Breast epithelium (tissue), 4 donors: ENCODE results near the gene MOB1A. TPM values are rescaled to one million over a fixed set of nuclear protein-coding genes. Genes with fewer than 3 reads are reported as not detected.
"Not testable (repeated sequence)": the region's sequence is repeated elsewhere in the genome, so short reads cannot be mapped to it uniquely, and the experiment has no call there.

ENCODE experiments used
- DNase-seq, 2 donors: peaks; one replicate each; pipeline ENCODE4 v3.0.0-alpha.2; 2019; ENCODE audit warnings: low spot score in 2 of 2
- H3K27ac ChIP-seq, 2 donors: fragments of 200-600 bp; sonication (generic) in 1 of 2; one replicate each; pipeline ENCODE4 v1.5.1; 2016 to 2019; ENCODE audit warnings: mild to moderate bottlenecking in 1 of 2
- H3K27me3 ChIP-seq, 2 donors: fragments of 200-600 bp; sonication (generic) in 1 of 2; one replicate each; pipeline versions ENCODE4 v1.5.1 to v1.6.0; 2017 to 2019; ENCODE audit warnings: control low read depth in 1 of 2, mild to moderate bottlenecking in 1 of 2
- H3K36me3 ChIP-seq: fragments of 200-600 bp; one replicate; pipeline ENCODE4 v1.5.1; 2019
- H3K4me1 ChIP-seq, 2 donors: fragments of 200-600 bp; sonication (generic); one replicate each; pipeline ENCODE4 v1.5.1; 2016 to 2019; ENCODE audit warnings: control low read depth in 1 of 2
- H3K4me3 ChIP-seq, 3 donors: fragments of 200-600 bp; sonication (generic); 1 replicate in 2 of 3; 2 replicates in 1 of 3; pipeline ENCODE4 v1.5.1; 2016 to 2019; ENCODE audit warnings: mild to moderate bottlenecking in 3 of 3, moderate library complexity in 2 of 3
- H3K9me3 ChIP-seq, 2 donors: fragments of 200-600 bp; sonication (generic) in 1 of 2; one replicate each; pipeline ENCODE4 v1.5.1; 2016 to 2019; ENCODE audit warnings: control low read depth in 1 of 2
- CTCF ChIP-seq, 3 donors: fragments of 450-650 bp; IDR thresholded peaks; one replicate each; pipeline ENCODE4 v1.5.1; 2016 to 2017; ENCODE audit warnings: antibody characterized with exemption in 3 of 3, mild to moderate bottlenecking in 3 of 3, moderate library complexity in 3 of 3
- POLR2A ChIP-seq: fragments of 450-650 bp; IDR thresholded peaks from one replicate; pipeline ENCODE4 v1.6.1; 2016; ENCODE audit warnings: antibody characterized with exemption, mild to moderate bottlenecking, moderate library complexity
- POLR2AphosphoS5 ChIP-seq, 3 donors: sonication (generic); formaldehyde crosslinking; IDR thresholded peaks; one replicate each; pipeline ENCODE4 v1.6.1; 2017; ENCODE audit warnings: antibody characterized with exemption in 3 of 3
- intact Hi-C: fragments of 100-400 bp; cut with DNase I; formaldehyde crosslinking; loops from one replicate; pipeline ENCODE4 v1.15.1; 2023; ENCODE audit warnings: low total_unique reads
- total RNA-seq, 3 donors: library from RNA; depleted of rRNA; stranded (reverse); fragments of >200 nt; gene quantifications; one replicate each; pipeline ENCODE4 v1.1.0, GENCODE V29; 2016

The MOB1A gene
- total RNA-seq, 3 donors from 2014 or later, result 87.8 to 107 (median 98.4) TPM

GRCh38 chr2:74188018-74188601, 9.4 kb upstream of the MOB1A start:
- H3K36me3 ChIP-seq, result no peaks in the 10 kb centered on the region
- TF ChIP-seq CTCF (IDR thresholded peaks at IDR 0.05), result no peak
- no peak for TF ChIP-seq POLR2A
- H3K9me3 ChIP-seq, result no peaks in the 10 kb centered on the region
- intact Hi-C loops, result no loop called here
- no peak overlapping the region for H3K4me3 ChIP-seq
- peak overlapping the region; percentile 64 to 79 for H3K27ac ChIP-seq
- peak in 1 of 2 donors; percentile 85 for DNase-seq
- H3K27me3 ChIP-seq, result no peaks in the 10 kb centered on the region
- H3K4me1 ChIP-seq, result no peaks in the 10 kb centered on the region

GRCh38 chr2:74186706-74187105, 8.0 kb upstream of the MOB1A start:
- DNase-seq, H3K4me3 ChIP-seq, H3K27ac ChIP-seq, H3K36me3 ChIP-seq, H3K4me1 ChIP-seq, intact Hi-C loops, H3K27me3 ChIP-seq, H3K9me3 ChIP-seq: not testable (repeated sequence)

- H3K27me3 ChIP-seq, result no peaks in the 10 kb centered on the region
- intact Hi-C loops, result no loop called here
- no peak overlapping the region for H3K27ac ChIP-seq
- TF ChIP-seq POLR2A (no peak), CTCF (IDR thresholded peaks at IDR 0.05) (no peak), POLR2AphosphoS5 (IDR thresholded peaks at IDR 0.05) (no peak)
- no peak for DNase-seq
- no peaks in the 10 kb centered on the region for H3K36me3 ChIP-seq
- no peaks in the 10 kb centered on the region for H3K4me1 ChIP-seq
- no peak overlapping the region for H3K4me3 ChIP-seq
- H3K9me3 ChIP-seq, result no peaks in the 10 kb centered on the region
Observed at GRCh38 chr2:74186038-74186437, 7.4 kb upstream of the MOB1A start.

- intact Hi-C loops, result no loop called here
- DNase-seq, result no peak
- Histone ChIP-seq H3K4me3 (no peak overlapping the region), H3K27ac (no peak overlapping the region), H3K9me3 (no peaks in the 10 kb centered on the region), H3K27me3 (no peaks in the 10 kb centered on the region), H3K4me1 (no peaks in the 10 kb centered on the region), H3K36me3 (no peaks in the 10 kb centered on the region)
- TF ChIP-seq CTCF (IDR thresholded peaks at IDR 0.05) (no peak), POLR2A (no peak), POLR2AphosphoS5 (IDR thresholded peaks at IDR 0.05) (no peak)
Observed at GRCh38 chr2:74183878-74184277, 5.2 kb upstream of the MOB1A start.

GRCh38 chr2:74181739-74182138, 3.1 kb upstream of the MOB1A start:
- Histone ChIP-seq H3K27me3 (no peaks in the 10 kb centered on the region), H3K27ac (no peak overlapping the region), H3K4me3 (no peak overlapping the region), H3K9me3 (no peaks in the 10 kb centered on the region), H3K4me1 (peaks cover 0 to 4% of the 10 kb centered on the region in 2 donors), H3K36me3 (no peaks in the 10 kb centered on the region)
- TF ChIP-seq POLR2AphosphoS5 (IDR thresholded peaks at IDR 0.05) (no peak), CTCF (IDR thresholded peaks at IDR 0.05) (no peak), POLR2A (no peak)
- DNase-seq, result no peak
- intact Hi-C loops, result no loop called here
